ENCODE measurements around the gene UGT1A6.

DNA sequence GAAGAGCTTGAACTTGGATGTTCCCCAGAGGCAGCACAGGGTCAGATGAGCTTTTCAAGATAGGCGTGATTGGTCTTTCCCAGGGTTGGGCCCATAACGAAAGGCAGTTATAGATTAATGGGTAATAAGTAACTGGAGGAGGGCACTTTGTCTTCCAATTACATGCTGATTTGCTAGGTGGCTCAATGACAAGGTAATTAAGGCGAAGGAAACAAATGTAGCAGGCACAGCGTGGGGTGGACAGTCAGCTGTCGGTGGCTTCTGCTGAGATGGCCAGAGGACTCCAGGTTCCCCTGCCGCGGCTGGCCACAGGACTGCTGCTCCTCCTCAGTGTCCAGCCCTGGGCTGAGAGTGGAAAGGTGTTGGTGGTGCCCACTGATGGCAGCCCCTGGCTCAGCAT, 25.9 kb downstream of the UGT1A6 start, which contains the start of gene UGT1A4:
- TF ChIP-seq NRF1 (IDR thresholded peaks at IDR 0.05; ENCODE audit: low read depth, low read length) = no peak
- TF ChIP-seq, protein P1, sequence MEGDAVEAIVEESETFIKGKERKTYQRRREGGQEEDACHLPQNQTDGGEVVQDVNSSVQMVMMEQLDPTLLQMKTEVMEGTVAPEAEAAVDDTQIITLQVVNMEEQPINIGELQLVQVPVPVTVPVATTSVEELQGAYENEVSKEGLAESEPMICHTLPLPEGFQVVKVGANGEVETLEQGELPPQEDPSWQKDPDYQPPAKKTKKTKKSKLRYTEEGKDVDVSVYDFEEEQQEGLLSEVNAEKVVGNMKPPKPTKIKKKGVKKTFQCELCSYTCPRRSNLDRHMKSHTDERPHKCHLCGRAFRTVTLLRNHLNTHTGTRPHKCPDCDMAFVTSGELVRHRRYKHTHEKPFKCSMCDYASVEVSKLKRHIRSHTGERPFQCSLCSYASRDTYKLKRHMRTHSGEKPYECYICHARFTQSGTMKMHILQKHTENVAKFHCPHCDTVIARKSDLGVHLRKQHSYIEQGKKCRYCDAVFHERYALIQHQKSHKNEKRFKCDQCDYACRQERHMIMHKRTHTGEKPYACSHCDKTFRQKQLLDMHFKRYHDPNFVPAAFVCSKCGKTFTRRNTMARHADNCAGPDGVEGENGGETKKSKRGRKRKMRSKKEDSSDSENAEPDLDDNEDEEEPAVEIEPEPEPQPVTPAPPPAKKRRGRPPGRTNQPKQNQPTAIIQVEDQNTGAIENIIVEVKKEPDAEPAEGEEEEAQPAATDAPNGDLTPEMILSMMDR (IDR thresholded peaks at IDR 0.05) = no peak
- TF ChIP-seq, protein P2, sequence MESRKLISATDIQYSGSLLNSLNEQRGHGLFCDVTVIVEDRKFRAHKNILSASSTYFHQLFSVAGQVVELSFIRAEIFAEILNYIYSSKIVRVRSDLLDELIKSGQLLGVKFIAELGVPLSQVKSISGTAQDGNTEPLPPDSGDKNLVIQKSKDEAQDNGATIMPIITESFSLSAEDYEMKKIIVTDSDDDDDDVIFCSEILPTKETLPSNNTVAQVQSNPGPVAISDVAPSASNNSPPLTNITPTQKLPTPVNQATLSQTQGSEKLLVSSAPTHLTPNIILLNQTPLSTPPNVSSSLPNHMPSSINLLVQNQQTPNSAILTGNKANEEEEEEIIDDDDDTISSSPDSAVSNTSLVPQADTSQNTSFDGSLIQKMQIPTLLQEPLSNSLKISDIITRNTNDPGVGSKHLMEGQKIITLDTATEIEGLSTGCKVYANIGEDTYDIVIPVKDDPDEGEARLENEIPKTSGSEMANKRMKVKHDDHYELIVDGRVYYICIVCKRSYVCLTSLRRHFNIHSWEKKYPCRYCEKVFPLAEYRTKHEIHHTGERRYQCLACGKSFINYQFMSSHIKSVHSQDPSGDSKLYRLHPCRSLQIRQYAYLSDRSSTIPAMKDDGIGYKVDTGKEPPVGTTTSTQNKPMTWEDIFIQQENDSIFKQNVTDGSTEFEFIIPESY (IDR thresholded peaks at IDR 0.05; ENCODE audit: borderline replicate concordance, low read depth) = no peak
- TF ChIP-seq NFIC (IDR thresholded peaks at IDR 0.05; ENCODE audit: borderline replicate concordance) = no peak
- TF ChIP-seq EP300 (IDR thresholded peaks at IDR 0.05; ENCODE audit: borderline replicate concordance in 1 of 2, low read depth in 1 of 2, low read length in 1 of 2) = no peak
- no peak for TF ChIP-seq TEAD4 (IDR thresholded peaks at IDR 0.05; ENCODE audit: borderline replicate concordance, insufficient read depth)
- TF ChIP-seq, protein P3, sequence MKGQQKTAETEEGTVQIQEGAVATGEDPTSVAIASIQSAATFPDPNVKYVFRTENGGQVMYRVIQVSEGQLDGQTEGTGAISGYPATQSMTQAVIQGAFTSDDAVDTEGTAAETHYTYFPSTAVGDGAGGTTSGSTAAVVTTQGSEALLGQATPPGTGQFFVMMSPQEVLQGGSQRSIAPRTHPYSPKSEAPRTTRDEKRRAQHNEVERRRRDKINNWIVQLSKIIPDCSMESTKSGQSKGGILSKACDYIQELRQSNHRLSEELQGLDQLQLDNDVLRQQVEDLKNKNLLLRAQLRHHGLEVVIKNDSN (IDR thresholded peaks at IDR 0.05; ENCODE audit: borderline replicate concordance, low read depth) = no peak
- TF ChIP-seq RAD21 (IDR thresholded peaks at IDR 0.05; ENCODE audit: low read length) = no peak
- TF ChIP-seq FOXJ3 (CRISPR knock-in tag; IDR thresholded peaks at IDR 0.05) = no peak
- TF ChIP-seq TAF1 (IDR thresholded peaks at IDR 0.05; ENCODE audit: borderline replicate concordance, low read depth, low read length) = no peak
- no peak for TF ChIP-seq SIN3A (IDR thresholded peaks at IDR 0.05; ENCODE audit: borderline replicate concordance, low read depth, low read length)
- TF ChIP-seq RFX5 (IDR thresholded peaks at IDR 0.05; ENCODE audit: low read length) = no peak

Measured in SK-N-SH (cell line).